NT2/D1 (cell line): ENCODE measurements around the gene HS6ST2.

Experiments
- SUZ12 ChIP-seq: IDR thresholded peaks from 2 replicates; pipeline ENCODE4 v1.6.1; 2011; ENCODE audit not compliant: insufficient read length, insufficient read depth; ENCODE audit errors: extremely low read depth
- YY1 ChIP-seq: IDR thresholded peaks from 2 replicates; pipeline ENCODE4 v1.6.1; 2011; ENCODE audit not compliant: insufficient read length, insufficient read depth

DNA sequence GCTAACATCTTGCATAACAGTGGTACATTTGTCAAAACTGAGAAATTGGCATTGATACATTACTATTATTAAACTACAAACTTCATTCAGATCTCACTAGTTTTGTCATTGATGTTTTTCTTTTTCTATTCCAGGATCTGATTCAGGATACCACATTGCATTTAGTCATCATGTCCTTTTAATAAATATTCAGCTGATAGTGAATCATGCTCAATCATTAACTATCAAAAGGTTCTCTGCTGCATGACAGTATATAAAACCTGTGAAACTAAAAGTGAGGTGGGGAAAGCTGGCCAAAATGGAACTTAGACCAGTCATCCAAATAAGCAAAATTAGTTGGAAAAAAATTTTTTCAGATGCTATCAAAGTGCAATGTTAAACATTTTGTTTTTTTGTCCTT is 28.1 kb upstream of the HS6ST2 start:
- TF ChIP-seq YY1 = no peak
- TF ChIP-seq SUZ12 = no peak
